Measurements from ENCODE around the gene CDH23. TPM values are rescaled to one million over a fixed set of nuclear protein-coding genes. Genes with fewer than 3 reads are reported as not detected.
A peak's percentile ranks its signal among the peaks of the same experiment; 100 is the strongest.

CDH23 gene
- total RNA-seq, 1 experiment from 2014 or later: 2.9 TPM

GRCh38 chr10:71659111-71659634 is 262.5 kb downstream of the CDH23 start:
- peaks cover 4% of the 10 kb centered on the region; the same call in 1 of the 2 replicates for H3K36me3 Mint-ChIP-seq
- CTCF ChIA-PET: interaction anchor here (1.0 to 3.7 kb wide), 9 partner anchors 10 to 229 kb away, joined by 3 to 26 read pairs (median 7); no protein-coding TSS in a partner anchor
- no peak overlapping the region for H3K4me3 Mint-ChIP-seq
- TF ChIP-seq TCF7 (CRISPR knock-in tag; IDR thresholded peaks at IDR 0.05; ENCODE audit: low read depth) (no peak), MXD4 (CRISPR knock-in tag; IDR thresholded peaks at IDR 0.05; ENCODE audit: borderline replicate concordance) (no peak), CREM (CRISPR knock-in tag; IDR thresholded peaks at IDR 0.05) (no peak), ELF4 (CRISPR knock-in tag; IDR thresholded peaks at IDR 0.05; ENCODE audit: low read depth) (no peak), FOXP1 (CRISPR knock-in tag; IDR thresholded peaks at IDR 0.05; ENCODE audit: borderline replicate concordance) (no peak), OVOL2 (CRISPR knock-in tag; IDR thresholded peaks at IDR 0.05; ENCODE audit: borderline replicate concordance) (no peak), NR1H2 (CRISPR knock-in tag; IDR thresholded peaks at IDR 0.05) (no peak), NFE2L1 (CRISPR knock-in tag; IDR thresholded peaks at IDR 0.05) (no peak), E2F1 (CRISPR knock-in tag; IDR thresholded peaks at IDR 0.05) (no peak), ZBTB21 (CRISPR knock-in tag; IDR thresholded peaks at IDR 0.05; ENCODE audit: borderline replicate concordance) (no peak), PRRX2 (CRISPR knock-in tag; IDR thresholded peaks at IDR 0.05) (no peak), EMX1 (CRISPR knock-in tag; IDR thresholded peaks at IDR 0.05) (no peak), JAZF1 (CRISPR knock-in tag; IDR thresholded peaks at IDR 0.05) (no peak), NFYB (CRISPR knock-in tag; conservative IDR thresholded peaks at IDR 0.05; ENCODE audit: low read depth) (no peak)
- TF ChIP-seq, protein P1, sequence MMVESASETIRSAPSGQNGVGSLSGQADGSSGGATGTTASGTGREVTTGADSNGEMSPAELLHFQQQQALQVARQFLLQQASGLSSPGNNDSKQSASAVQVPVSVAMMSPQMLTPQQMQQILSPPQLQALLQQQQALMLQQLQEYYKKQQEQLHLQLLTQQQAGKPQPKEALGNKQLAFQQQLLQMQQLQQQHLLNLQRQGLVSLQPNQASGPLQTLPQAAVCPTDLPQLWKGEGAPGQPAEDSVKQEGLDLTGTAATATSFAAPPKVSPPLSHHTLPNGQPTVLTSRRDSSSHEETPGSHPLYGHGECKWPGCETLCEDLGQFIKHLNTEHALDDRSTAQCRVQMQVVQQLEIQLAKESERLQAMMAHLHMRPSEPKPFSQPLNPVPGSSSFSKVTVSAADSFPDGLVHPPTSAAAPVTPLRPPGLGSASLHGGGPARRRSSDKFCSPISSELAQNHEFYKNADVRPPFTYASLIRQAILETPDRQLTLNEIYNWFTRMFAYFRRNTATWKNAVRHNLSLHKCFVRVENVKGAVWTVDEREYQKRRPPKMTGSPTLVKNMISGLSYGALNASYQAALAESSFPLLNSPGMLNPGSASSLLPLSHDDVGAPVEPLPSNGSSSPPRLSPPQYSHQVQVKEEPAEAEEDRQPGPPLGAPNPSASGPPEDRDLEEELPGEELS (CRISPR knock-in tag; IDR thresholded peaks at IDR 0.05): no peak
- H3K4me1 Mint-ChIP-seq: peaks cover 80% of the 10 kb centered on the region
- no peak overlapping the region for H3K27ac Mint-ChIP-seq
- peaks cover 64% of the 10 kb centered on the region for H3K27me3 Mint-ChIP-seq (ENCODE audit: low read depth)
- peak; percentile 4; the same call in 1 of the 2 replicates for ATAC-seq
- no peak for DNase-seq (ENCODE audit: low spot score)
- H3K9me3 Mint-ChIP-seq: peaks cover 6% of the 10 kb centered on the region
- POLR2A ChIA-PET: interaction anchor here (0.6 to 1.0 kb wide), 2 partner anchors 105 to 223 kb away, joined by 3 read pairs; no protein-coding TSS in a partner anchor

DNA sequence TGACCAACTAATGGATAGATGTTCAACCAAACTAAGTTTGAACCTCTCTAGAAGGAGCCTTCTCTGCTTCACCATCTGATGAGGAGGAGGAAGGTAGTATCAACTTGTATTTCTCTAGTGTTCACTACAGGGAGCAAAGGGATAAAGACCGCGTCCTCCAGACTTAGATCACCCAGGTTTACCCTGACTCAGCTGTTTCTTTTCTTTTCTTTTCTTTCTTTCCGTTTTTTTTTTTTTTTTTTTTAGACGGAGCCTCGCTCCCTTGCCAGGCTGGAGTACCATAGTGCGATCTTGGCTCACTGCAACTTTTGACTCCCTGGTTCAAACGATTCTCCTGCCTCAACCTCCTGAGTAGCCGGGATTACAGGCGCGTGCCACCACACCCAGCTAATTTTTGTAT is 263.0 kb downstream of the CDH23 start:
- ATAC-seq (no peak), DNase-seq (ENCODE audit: low spot score) (no peak)
- H3K27me3 Mint-ChIP-seq (ENCODE audit: low read depth): peaks cover 58% of the 10 kb centered on the region
- TF ChIP-seq ZNF317 (CRISPR knock-in tag; IDR thresholded peaks at IDR 0.05; ENCODE audit: borderline replicate concordance, low read depth): no peak
- H3K9me3 Mint-ChIP-seq: peaks cover 6% of the 10 kb centered on the region
- ChIA-PET POLR2A (interaction anchor here (0.6 to 1.0 kb wide), 2 partner anchors 105 to 224 kb away, joined by 3 read pairs; no protein-coding TSS in a partner anchor), CTCF (interaction anchor here (1.0 to 3.7 kb wide), 6 partner anchors 37 to 137 kb away, joined by 3 to 26 read pairs (median 11); no protein-coding TSS in a partner anchor)
- peaks cover 4% of the 10 kb centered on the region; the same call in 1 of the 2 replicates for H3K36me3 Mint-ChIP-seq
- H3K27ac Mint-ChIP-seq: no peak overlapping the region
- H3K4me3 Mint-ChIP-seq: no peak overlapping the region
- peaks cover 82% of the 10 kb centered on the region for H3K4me1 Mint-ChIP-seq

GRCh38 chr10:71660313-71660712 is 263.6 kb downstream of the CDH23 start:
- DNase-seq (ENCODE audit: low spot score): no peak
- Mint-ChIP-seq H3K9me3 (peaks cover 6% of the 10 kb centered on the region), H3K36me3 (peaks cover 4% of the 10 kb centered on the region; the same call in 1 of the 2 replicates), H3K27me3 (ENCODE audit: low read depth) (peaks cover 53% of the 10 kb centered on the region), H3K4me3 (no peak overlapping the region), H3K4me1 (peaks cover 82% of the 10 kb centered on the region), H3K27ac (no peak overlapping the region)
- no peak for ATAC-seq
- TF ChIP-seq ATF1 (CRISPR knock-in tag; IDR thresholded peaks at IDR 0.05) (no peak), ZNF425 (CRISPR knock-in tag; conservative IDR thresholded peaks at IDR 0.05) (no peak), ZNF281 (CRISPR knock-in tag; IDR thresholded peaks at IDR 0.05) (no peak), IRF2 (CRISPR knock-in tag; IDR thresholded peaks at IDR 0.05; ENCODE audit: borderline replicate concordance, low read depth) (no peak)
- ChIA-PET POLR2A (no interaction called here), CTCF (interaction anchor here (1.1 to 3.7 kb wide), 5 partner anchors 11 to 48 kb away, joined by 3 to 26 read pairs (median 7); no protein-coding TSS in a partner anchor)

Measured in WTC11 (cell line).